Measurements from ENCODE around the gene COPE. TPM values are rescaled to one million over a fixed set of nuclear protein-coding genes. Genes with fewer than 3 reads are reported as not detected.

Gene COPE
- total and polyA plus RNA-seq, 2 experiments from 2014 or later: 322 to 347 TPM

DNA sequence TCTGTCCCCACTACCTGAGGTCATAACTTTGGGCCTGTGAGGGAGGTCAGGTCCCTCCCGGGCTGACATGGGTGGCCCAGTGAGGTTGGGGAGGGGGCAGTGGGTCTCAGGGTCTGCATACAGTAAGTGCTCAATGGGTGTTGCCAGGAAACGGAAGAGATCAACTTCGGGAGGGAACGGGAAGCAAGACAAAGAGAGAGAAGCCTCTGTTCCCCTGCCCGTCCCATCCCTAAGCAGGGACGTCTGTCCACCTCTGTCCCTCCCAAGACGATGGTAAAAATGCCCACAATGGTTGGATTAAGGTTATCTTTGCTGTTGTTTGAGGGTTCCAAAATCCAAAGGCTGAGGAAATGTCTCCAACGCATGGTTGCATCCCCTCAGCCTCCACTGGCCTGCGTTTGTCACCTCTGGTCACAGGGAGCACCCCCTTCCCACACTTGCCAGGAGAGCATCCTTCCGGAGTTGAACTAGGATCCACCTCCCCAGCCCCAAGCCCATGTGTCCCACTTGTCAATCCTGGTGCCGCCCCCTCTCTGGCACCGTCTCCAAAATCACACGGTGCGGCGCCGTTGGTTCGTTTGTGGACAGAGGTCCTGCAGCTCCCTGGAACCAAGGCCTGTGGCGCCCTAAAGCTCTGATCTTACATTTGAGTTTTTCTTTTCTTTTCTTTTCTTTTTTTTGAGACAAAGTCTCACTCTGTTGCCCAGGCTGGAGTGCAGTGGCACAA is 22.6 kb upstream of the COPE start:
- H3K4me3 ChIP-seq: peak overlapping the region; percentile 56; the same call in 1 of the 2 replicates
- H3F3A ChIP-seq (ENCODE audit: insufficient read depth): no peaks in the 10 kb centered on the region
- 0 out of 2 replicates have a peak overlapping the region, but pooled peaks have one; percentile 39 for H3K9ac ChIP-seq
- H3K36me3 ChIP-seq (ENCODE audit: low read depth): 0 out of 2 replicates have a peak, but pooled peaks cover 6% of the 10 kb centered on the region
- H3K4me2 ChIP-seq (ENCODE audit: unreplicated experiment): peak overlapping the region; percentile 67
- no peak overlapping the region for H3K27ac ChIP-seq
- peak overlapping the region; percentile 71; the same call in 1 of the 2 replicates for H2AFZ ChIP-seq
- H3K79me2 ChIP-seq (ENCODE audit: insufficient read depth): peaks cover 29% of the 10 kb centered on the region
- no peaks in the 10 kb centered on the region for H3K9me3 ChIP-seq (ENCODE audit: low read depth)
- WGBS, 2 experiments (ENCODE audit: low coverage in 1 of 2, low lambda C conversion rate in 2 of 2, missing lambda C conversion rate in 2 of 2): 75 to 76% methylated on average over 17 to 18 of the region's 18 CpGs
- no peaks in the 10 kb centered on the region for H3K9me2 ChIP-seq (ENCODE audit: insufficient read depth)
- in situ Hi-C loops (cut with MboI): no loop called here
- H3K4me1 ChIP-seq (ENCODE audit: insufficient read depth): peaks cover 9% of the 10 kb centered on the region; the same call in 1 of the 2 replicates
- no peaks in the 10 kb centered on the region for H4K20me1 ChIP-seq (ENCODE audit: insufficient read depth)
- H3K27me3 ChIP-seq (replicated peaks; ENCODE audit: insufficient read depth): no peaks in the 10 kb centered on the region
- no peak for TF ChIP-seq EZH2phosphoT487 (IDR thresholded peaks at IDR 0.05; ENCODE audit: insufficient read depth, low read depth)
- TF ChIP-seq EZH2 (IDR thresholded peaks at IDR 0.05; ENCODE audit: insufficient read depth, poor library complexity, severe bottlenecking): no peak
- no peak for DNase-seq

DNA sequence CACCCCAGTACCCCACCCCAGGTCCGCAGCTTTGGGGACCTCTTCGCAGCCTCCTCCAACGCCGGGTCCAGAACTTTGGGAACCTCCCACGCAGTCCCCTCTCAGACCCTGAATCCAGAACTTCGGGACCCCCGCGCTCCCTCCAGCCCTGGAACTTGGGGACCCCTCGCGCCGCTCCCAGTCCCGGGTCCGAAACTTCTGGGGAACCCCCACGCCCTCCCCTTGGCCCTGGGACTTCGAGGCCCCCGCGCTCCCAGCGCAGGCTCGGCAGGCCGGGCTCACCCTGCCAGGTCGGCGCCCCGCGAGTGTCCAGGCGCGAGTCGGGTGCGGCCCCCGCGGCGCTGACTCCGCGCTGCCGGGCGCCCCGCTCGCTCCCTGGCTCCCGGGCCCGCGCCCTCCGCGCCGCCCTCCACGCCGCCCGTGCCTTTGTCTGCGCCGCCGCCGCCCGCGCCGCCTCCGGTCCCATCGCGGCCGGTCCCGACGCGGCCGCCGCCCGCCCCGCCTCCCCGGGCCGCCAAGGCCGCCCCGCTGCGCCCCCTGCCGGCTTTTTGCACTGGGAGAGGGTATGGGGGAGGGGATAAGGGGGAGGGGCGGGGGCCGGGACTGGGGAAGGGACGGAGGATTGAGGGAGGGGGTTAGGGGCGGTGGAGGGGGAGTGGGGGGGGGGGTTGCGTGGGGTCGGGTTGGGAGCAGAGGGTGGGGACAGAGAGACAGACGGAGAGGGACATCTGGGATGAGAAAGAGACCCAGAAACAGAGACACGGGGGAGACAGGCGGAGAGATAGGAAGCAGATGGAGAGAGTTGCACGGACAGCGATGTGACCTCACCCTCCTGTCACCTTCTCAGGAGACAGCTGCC is 21.8 kb upstream of the COPE start, which contains the start of gene HOMER3:
HOMER3 (minus strand) TSS at position 449 of the 859 bp plus-strand sequence. CDS start 2,235 bp downstream, outside the sequence.
- peak; percentile 85 for DNase-seq
- Histone ChIP-seq H2AFZ (peak within 1 kb of the TSS; percentile 80), H4K20me1 (ENCODE audit: insufficient read depth) (no peaks in the 10 kb centered on the region), H3F3A (ENCODE audit: insufficient read depth) (no peaks in the 10 kb centered on the region), H3K4me1 (ENCODE audit: insufficient read depth) (peaks cover 9% of the 10 kb centered on the region; the same call in 1 of the 2 replicates), H3K9ac (peak within 1 kb of the TSS; percentile 92), H3K27me3 (replicated peaks; ENCODE audit: insufficient read depth) (no peaks in the 10 kb centered on the region), H3K36me3 (ENCODE audit: low read depth) (peaks cover 11% of the 10 kb centered on the region; the same call in 1 of the 2 replicates), H3K9me2 (ENCODE audit: insufficient read depth) (no peaks in the 10 kb centered on the region), H3K27ac (peak within 1 kb of the TSS; percentile 61), H3K79me2 (ENCODE audit: insufficient read depth) (peaks cover 34% of the 10 kb centered on the region), H3K4me3 (peak within 1 kb of the TSS; percentile 93), H3K4me2 (ENCODE audit: unreplicated experiment) (peak within 1 kb of the TSS; percentile 91), H3K9me3 (ENCODE audit: low read depth) (no peaks in the 10 kb centered on the region)
- WGBS, 2 experiments (ENCODE audit: low coverage in 1 of 2, low lambda C conversion rate in 2 of 2, missing lambda C conversion rate in 2 of 2): 1 to 2% methylated on average over 17 to 51 of the region's 81 CpGs
- in situ Hi-C loops (cut with MboI): no loop called here
- no peak for TF ChIP-seq EZH2 (IDR thresholded peaks at IDR 0.05; ENCODE audit: insufficient read depth, poor library complexity, severe bottlenecking)
- no peak for TF ChIP-seq EZH2phosphoT487 (IDR thresholded peaks at IDR 0.05; ENCODE audit: insufficient read depth, low read depth)

DNA sequence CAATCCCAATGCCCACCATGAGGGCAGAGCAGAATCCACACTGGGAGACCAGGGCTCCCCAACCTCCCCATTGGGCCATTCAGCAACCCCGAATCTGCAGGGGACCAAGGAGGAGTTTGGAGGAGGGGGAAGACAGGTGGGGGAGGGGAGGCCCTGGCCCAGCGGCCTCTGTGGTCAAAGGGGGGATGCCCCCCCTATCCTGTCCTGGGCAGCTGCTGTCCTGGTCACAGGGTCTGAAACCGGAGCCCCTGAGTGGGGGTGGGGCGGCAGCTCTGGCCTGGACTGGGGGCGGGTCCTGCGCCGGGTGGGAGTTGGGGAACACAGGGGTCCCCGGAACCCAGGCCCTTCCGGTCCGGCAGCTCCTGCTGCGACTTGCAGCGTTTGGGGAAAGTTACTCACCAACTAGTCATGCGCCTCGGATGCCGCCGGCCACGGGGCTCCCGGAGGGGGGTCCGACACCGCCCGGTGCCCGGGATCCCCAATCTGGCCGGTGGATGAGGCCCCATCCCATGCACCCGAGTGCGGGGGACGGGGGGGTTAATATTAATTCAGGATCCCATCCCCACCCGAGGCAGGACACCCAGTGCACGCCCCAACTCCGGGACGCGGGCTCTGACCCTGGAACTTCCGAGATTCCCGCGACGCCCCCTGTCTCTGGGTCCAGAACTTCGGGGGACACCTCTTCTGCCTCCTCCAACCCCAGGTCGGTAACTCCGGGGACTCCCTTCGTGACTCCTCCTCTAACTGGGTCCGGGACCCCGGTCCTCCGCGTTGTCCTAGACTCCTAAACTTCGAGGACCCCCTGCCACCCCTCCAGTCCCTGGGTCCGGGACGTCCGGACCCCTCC is 21.0 kb upstream of the COPE start:
- in situ Hi-C loops (cut with MboI): no loop called here
- H3K9ac ChIP-seq: peak overlapping the region; percentile 92
- peak overlapping the region; percentile 80 for H2AFZ ChIP-seq
- H3K4me3 ChIP-seq: peak overlapping the region; percentile 93
- H3K27me3 ChIP-seq (replicated peaks; ENCODE audit: insufficient read depth): no peaks in the 10 kb centered on the region
- DNase-seq: peak; percentile 84
- H3K9me3 ChIP-seq (ENCODE audit: low read depth): no peaks in the 10 kb centered on the region
- peak overlapping the region; percentile 91 for H3K4me2 ChIP-seq (ENCODE audit: unreplicated experiment)
- H3K36me3 ChIP-seq (ENCODE audit: low read depth): peaks cover 19% of the 10 kb centered on the region; the same call in 1 of the 2 replicates
- 2 to 3% methylated on average over 28 to 43 of the region's 47 CpGs for WGBS, 2 experiments (ENCODE audit: low coverage in 1 of 2, low lambda C conversion rate in 2 of 2, missing lambda C conversion rate in 2 of 2)
- H3K79me2 ChIP-seq (ENCODE audit: insufficient read depth): peaks cover 43% of the 10 kb centered on the region
- H3K27ac ChIP-seq: peak overlapping the region; percentile 61
- H3F3A ChIP-seq (ENCODE audit: insufficient read depth): no peaks in the 10 kb centered on the region
- H3K9me2 ChIP-seq (ENCODE audit: insufficient read depth): no peaks in the 10 kb centered on the region
- H3K4me1 ChIP-seq (ENCODE audit: insufficient read depth): peaks cover 9% of the 10 kb centered on the region; the same call in 1 of the 2 replicates
- TF ChIP-seq EZH2 (IDR thresholded peaks at IDR 0.05; ENCODE audit: insufficient read depth, poor library complexity, severe bottlenecking): no peak
- no peak for TF ChIP-seq EZH2phosphoT487 (IDR thresholded peaks at IDR 0.05; ENCODE audit: insufficient read depth, low read depth)
- H4K20me1 ChIP-seq (ENCODE audit: insufficient read depth): no peaks in the 10 kb centered on the region

Measured in GM23248 (cell line).